ENCODE data around the gene SPRY2. TPM values are rescaled to one million over a fixed set of nuclear protein-coding genes. Genes with fewer than 3 reads are reported as not detected.

The SPRY2 gene
- total and polyA plus RNA-seq, 7 experiments from 2014 or later, result 0.13 to 1.2 (median 0.16) TPM; not detected in 4

DNA sequence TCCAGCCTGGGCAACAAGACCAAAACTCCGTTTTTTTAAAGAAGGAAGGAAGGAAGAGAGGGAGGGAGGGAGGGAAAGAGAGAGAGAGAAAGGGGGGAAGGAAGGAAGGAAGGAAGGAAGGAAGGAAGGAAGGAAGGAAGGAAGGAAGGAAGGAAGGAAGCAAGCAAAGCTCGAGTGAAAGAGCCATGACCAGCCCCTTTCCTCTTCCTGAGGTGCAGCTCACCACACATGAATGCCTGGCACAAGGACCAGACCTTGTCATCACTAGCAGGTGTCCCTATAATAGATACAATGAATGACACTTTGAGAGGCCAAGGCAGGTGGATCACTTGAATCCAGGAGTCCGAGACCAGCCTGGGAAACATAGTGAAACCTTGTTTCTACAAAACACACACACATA, 31.0 kb downstream of the SPRY2 start:
- H3K27me3 Mint-ChIP-seq, result no peaks in the 10 kb centered on the region
- no peak overlapping the region for H3K27ac ChIP-seq (ENCODE audit: low read depth, low read length)
- H3K4me3 Mint-ChIP-seq, result no peak overlapping the region
- POLR2A ChIA-PET, result no interaction called here
- no peak for ATAC-seq
- no peaks in the 10 kb centered on the region for H3K4me1 ChIP-seq (ENCODE audit: control insufficient read depth in 2 of 2, insufficient read depth in 2 of 2, low read length in 2 of 2)
- H3K9me3 Mint-ChIP-seq, result no peaks in the 10 kb centered on the region
- H3K9me3 ChIP-seq (ENCODE audit: control insufficient read depth in 2 of 3, low read length in 3 of 3), result no peaks in the 10 kb centered on the region
- H3K27ac Mint-ChIP-seq, result no peak overlapping the region
- CTCF ChIA-PET, result no interaction called here
- DNase-seq, result no peak
- H3K36me3 ChIP-seq (ENCODE audit: control insufficient read depth in 2 of 3, insufficient read depth in 3 of 3, low read length in 3 of 3), result no peaks in the 10 kb centered on the region
- H3K36me3 Mint-ChIP-seq, result no peaks in the 10 kb centered on the region
- H3K4me1 Mint-ChIP-seq, result peaks cover 0 to 1% (median 0%) of the 10 kb centered on the region in 7 donors
- H3K27me3 ChIP-seq (ENCODE audit: control insufficient read depth in 2 of 2, insufficient read depth in 2 of 2, low read length in 2 of 2), result no peaks in the 10 kb centered on the region
- no peak overlapping the region for H3K4me3 ChIP-seq (ENCODE audit: low read length)
- intact Hi-C loops (cut with micrococcal nuclease), result no loop called here

DNA sequence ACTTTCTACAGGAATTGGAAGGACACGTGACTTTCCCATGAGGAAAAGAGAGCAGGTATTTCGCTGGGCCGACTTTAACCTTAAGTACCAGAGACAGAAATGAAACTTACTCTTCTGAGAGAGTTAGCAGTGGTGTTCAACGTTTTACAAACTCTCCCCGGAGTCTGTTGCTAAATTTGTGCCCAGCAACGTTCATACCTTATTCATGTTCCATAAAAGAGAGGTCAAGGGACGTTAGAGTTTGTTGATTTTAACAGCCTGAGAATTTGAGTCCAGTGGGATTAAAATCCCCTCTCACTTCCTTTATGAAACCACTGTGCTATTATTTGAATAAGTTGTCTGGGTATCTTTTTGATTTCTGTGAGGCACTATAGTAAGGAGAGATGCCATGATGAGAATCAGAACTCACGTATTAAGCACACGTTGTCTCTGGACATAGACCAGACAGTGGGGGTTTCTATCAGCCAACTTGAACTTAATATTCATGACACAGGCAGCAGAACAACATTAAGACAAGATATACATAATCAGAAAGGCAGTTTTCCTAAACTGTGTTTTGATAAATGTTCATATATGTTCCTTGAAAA, 33.4 kb downstream of the SPRY2 start:
- Mint-ChIP-seq H3K4me3 (no peak overlapping the region), H3K4me1 (peaks cover 0 to 1% (median 0%) of the 10 kb centered on the region in 7 donors), H3K27me3 (no peaks in the 10 kb centered on the region), H3K9me3 (peaks cover 0 to 5% (median 0%) of the 10 kb centered on the region in 11 donors), H3K36me3 (no peaks in the 10 kb centered on the region), H3K27ac (no peak overlapping the region)
- H3K9me3 ChIP-seq (ENCODE audit: control insufficient read depth in 2 of 3, low read length in 3 of 3), result no peaks in the 10 kb centered on the region
- no peak overlapping the region for H3K4me3 ChIP-seq (ENCODE audit: low read length)
- H3K27ac ChIP-seq (ENCODE audit: low read depth, low read length), result no peak overlapping the region
- no peaks in the 10 kb centered on the region for H3K4me1 ChIP-seq (ENCODE audit: control insufficient read depth in 2 of 2, insufficient read depth in 2 of 2, low read length in 2 of 2)
- ATAC-seq (no peak), DNase-seq (no peak)
- ChIA-PET POLR2A (no interaction called here), CTCF (no interaction called here)
- no peaks in the 10 kb centered on the region for H3K27me3 ChIP-seq (ENCODE audit: control insufficient read depth in 2 of 2, insufficient read depth in 2 of 2, low read length in 2 of 2)
- H3K36me3 ChIP-seq (ENCODE audit: control insufficient read depth in 2 of 3, insufficient read depth in 3 of 3, low read length in 3 of 3), result no peaks in the 10 kb centered on the region
- intact Hi-C loops (cut with micrococcal nuclease), result no loop called here

DNA sequence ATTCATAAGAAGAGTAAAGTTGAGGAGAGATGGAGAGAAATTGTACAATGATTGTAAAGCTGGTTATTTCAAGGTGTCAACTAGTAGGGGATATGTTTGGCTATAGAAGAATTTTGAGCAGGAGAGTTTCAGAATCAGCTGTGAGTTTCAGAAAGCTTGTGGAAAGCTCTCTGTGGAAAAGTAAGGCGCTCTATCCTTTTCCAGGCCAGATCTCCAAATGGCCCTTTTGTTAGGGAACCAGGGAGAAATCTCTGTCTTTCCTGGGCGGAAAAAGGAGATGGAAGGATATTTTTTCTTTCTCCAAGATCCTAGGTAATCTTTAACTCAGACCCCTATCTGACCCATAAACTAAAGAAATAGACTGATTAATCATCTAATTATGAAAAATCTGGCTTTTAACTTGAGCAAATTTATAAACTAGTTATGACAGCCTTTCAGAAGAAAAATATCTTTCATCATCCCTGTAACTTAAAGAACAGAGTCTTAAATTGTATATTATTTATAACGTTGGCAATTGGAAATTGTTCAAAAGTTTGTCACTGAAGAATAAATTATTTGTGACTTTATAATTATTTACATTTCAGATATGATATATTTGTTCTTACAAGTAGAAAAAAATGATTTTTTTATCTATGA, 34.5 kb downstream of the SPRY2 start:
- H3K27ac ChIP-seq (ENCODE audit: low read depth, low read length), result no peak overlapping the region
- H3K9me3 Mint-ChIP-seq, result peaks cover 0 to 5% (median 0%) of the 10 kb centered on the region in 11 donors
- no peaks in the 10 kb centered on the region for H3K9me3 ChIP-seq (ENCODE audit: control insufficient read depth in 2 of 3, low read length in 3 of 3)
- H3K4me3 ChIP-seq (ENCODE audit: low read length), result no peak overlapping the region
- no peaks in the 10 kb centered on the region for H3K36me3 Mint-ChIP-seq
- H3K27me3 Mint-ChIP-seq, result no peaks in the 10 kb centered on the region
- intact Hi-C loops (cut with micrococcal nuclease), result no loop called here
- ATAC-seq (no peak), DNase-seq (no peak)
- no peaks in the 10 kb centered on the region for H3K4me1 Mint-ChIP-seq
- ChIA-PET CTCF (no interaction called here), POLR2A (no interaction called here)
- H3K27ac Mint-ChIP-seq, result no peak overlapping the region
- H3K4me3 Mint-ChIP-seq, result no peak overlapping the region
- H3K4me1 ChIP-seq (ENCODE audit: control insufficient read depth in 2 of 2, insufficient read depth in 2 of 2, low read length in 2 of 2), result no peaks in the 10 kb centered on the region
- no peaks in the 10 kb centered on the region for H3K27me3 ChIP-seq (ENCODE audit: control insufficient read depth in 2 of 2, insufficient read depth in 2 of 2, low read length in 2 of 2)
- H3K36me3 ChIP-seq (ENCODE audit: control insufficient read depth in 2 of 3, insufficient read depth in 3 of 3, low read length in 3 of 3), result no peaks in the 10 kb centered on the region

DNA sequence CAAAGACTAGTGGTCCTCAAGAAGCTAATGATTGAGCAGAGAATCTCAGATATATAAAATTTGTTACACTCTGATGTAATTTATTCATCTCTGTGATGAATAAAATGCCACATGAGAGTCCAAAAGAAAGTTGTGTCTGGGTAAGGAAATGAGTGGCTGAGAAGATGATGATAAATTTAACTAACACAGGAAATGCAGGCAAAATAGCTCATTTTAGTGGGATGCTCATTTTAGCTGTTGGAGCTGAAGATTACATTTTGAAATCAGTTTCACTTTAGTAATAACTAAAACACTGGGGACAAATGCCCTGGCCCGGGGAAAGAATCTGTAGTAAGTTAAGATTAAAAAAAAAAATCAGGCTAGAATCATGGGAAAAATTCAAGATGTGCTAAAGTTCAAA, 35.2 kb downstream of the SPRY2 start:
- no peaks in the 10 kb centered on the region for H3K27me3 ChIP-seq (ENCODE audit: control insufficient read depth in 2 of 2, insufficient read depth in 2 of 2, low read length in 2 of 2)
- no peak overlapping the region for H3K27ac ChIP-seq (ENCODE audit: low read depth, low read length)
- Mint-ChIP-seq H3K27me3 (no peaks in the 10 kb centered on the region), H3K4me1 (no peaks in the 10 kb centered on the region), H3K4me3 (no peak overlapping the region), H3K9me3 (peaks cover 0 to 5% (median 0%) of the 10 kb centered on the region in 11 donors), H3K27ac (no peak overlapping the region), H3K36me3 (no peaks in the 10 kb centered on the region)
- DNase-seq (no peak), ATAC-seq (no peak)
- ChIA-PET CTCF (no interaction called here), POLR2A (no interaction called here)
- H3K36me3 ChIP-seq (ENCODE audit: control insufficient read depth in 2 of 3, insufficient read depth in 3 of 3, low read length in 3 of 3), result no peaks in the 10 kb centered on the region
- H3K9me3 ChIP-seq (ENCODE audit: control insufficient read depth in 2 of 3, low read length in 3 of 3), result no peaks in the 10 kb centered on the region
- no peak overlapping the region for H3K4me3 ChIP-seq (ENCODE audit: low read length)
- intact Hi-C loops (cut with micrococcal nuclease), result no loop called here
- no peaks in the 10 kb centered on the region for H3K4me1 ChIP-seq (ENCODE audit: control insufficient read depth in 2 of 2, insufficient read depth in 2 of 2, low read length in 2 of 2)

DNA sequence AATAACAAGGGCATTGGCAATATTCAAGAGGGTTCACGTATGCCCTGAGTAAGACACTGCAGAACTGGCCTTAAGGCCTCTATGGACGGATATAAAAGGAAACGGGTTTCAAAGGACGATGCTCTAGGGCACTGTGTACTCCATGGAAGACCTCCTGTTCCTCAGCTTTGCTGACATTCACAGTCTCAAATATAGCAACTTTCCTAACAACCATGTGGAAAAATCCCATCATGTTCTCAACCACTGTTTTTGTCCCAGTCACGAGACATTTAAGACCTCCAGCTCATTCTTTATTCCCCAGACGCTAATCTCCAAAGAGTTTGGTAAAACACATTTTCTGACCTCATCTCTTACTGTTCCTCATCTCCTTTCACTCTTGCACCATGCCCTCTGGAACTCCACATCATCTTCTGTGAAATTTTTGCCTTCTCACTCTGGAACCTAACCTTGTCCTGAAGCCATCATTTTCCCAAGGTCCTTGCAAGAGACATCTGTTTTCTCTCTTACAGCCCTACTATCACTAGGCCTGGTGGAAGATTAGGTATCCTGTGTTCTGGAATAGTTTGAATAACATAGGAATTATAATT, 37.6 kb downstream of the SPRY2 start:
- no peaks in the 10 kb centered on the region for H3K36me3 Mint-ChIP-seq
- ATAC-seq, result no peak
- Histone ChIP-seq H3K4me3 (ENCODE audit: low read length) (no peak overlapping the region), H3K9me3 (ENCODE audit: control insufficient read depth in 2 of 3, low read length in 3 of 3) (no peaks in the 10 kb centered on the region), H3K36me3 (ENCODE audit: control insufficient read depth in 2 of 3, insufficient read depth in 3 of 3, low read length in 3 of 3) (no peaks in the 10 kb centered on the region), H3K4me1 (ENCODE audit: control insufficient read depth in 2 of 2, insufficient read depth in 2 of 2, low read length in 2 of 2) (no peaks in the 10 kb centered on the region), H3K27me3 (ENCODE audit: control insufficient read depth in 2 of 2, insufficient read depth in 2 of 2, low read length in 2 of 2) (no peaks in the 10 kb centered on the region), H3K27ac (ENCODE audit: low read depth, low read length) (no peak overlapping the region)
- H3K27ac Mint-ChIP-seq, result no peak overlapping the region
- no peak overlapping the region for H3K4me3 Mint-ChIP-seq
- CTCF ChIA-PET, result no interaction called here
- intact Hi-C loops (cut with micrococcal nuclease), result no loop called here
- POLR2A ChIA-PET, result no interaction called here
- no peaks in the 10 kb centered on the region for H3K27me3 Mint-ChIP-seq
- DNase-seq, result no peak
- H3K4me1 Mint-ChIP-seq, result no peaks in the 10 kb centered on the region
- H3K9me3 Mint-ChIP-seq, result peaks cover 0 to 5% (median 0%) of the 10 kb centered on the region in 11 donors

DNA sequence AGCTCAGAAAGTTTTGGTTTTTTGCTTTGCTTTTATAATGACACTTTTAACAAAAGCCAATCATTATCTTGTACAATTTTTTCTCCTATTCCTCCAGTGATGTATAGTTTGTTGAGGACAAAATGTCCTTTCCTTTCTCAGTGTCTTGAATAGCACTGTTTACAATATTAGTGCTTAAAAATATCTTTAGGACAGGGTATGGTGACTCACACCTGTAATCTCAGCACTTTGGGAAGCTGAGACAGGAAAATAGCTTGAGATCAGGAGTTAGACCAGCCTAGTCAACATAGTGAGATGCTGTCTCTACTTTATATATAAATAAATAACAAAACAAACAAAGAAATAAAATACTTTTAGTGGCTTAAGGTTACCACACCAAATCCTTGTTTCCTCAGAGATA, 41.9 kb downstream of the SPRY2 start:
- Mint-ChIP-seq H3K36me3 (no peaks in the 10 kb centered on the region), H3K9me3 (peaks cover 0 to 5% (median 0%) of the 10 kb centered on the region in 11 donors), H3K4me3 (no peak overlapping the region), H3K27ac (no peak overlapping the region), H3K27me3 (no peaks in the 10 kb centered on the region), H3K4me1 (no peaks in the 10 kb centered on the region)
- H3K4me1 ChIP-seq (ENCODE audit: control insufficient read depth in 2 of 2, insufficient read depth in 2 of 2, low read length in 2 of 2), result no peaks in the 10 kb centered on the region
- ChIA-PET CTCF (no interaction called here), POLR2A (no interaction called here)
- ATAC-seq (no peak), DNase-seq (no peak)
- H3K36me3 ChIP-seq (ENCODE audit: control insufficient read depth in 2 of 3, insufficient read depth in 3 of 3, low read length in 3 of 3), result no peaks in the 10 kb centered on the region
- H3K27ac ChIP-seq (ENCODE audit: low read depth, low read length), result no peak overlapping the region
- H3K4me3 ChIP-seq (ENCODE audit: low read length), result no peak overlapping the region
- no peaks in the 10 kb centered on the region for H3K9me3 ChIP-seq (ENCODE audit: control insufficient read depth in 2 of 3, low read length in 3 of 3)
- H3K27me3 ChIP-seq (ENCODE audit: control insufficient read depth in 2 of 2, insufficient read depth in 2 of 2, low read length in 2 of 2), result no peaks in the 10 kb centered on the region
- intact Hi-C loops (cut with micrococcal nuclease), result no loop called here

DNA sequence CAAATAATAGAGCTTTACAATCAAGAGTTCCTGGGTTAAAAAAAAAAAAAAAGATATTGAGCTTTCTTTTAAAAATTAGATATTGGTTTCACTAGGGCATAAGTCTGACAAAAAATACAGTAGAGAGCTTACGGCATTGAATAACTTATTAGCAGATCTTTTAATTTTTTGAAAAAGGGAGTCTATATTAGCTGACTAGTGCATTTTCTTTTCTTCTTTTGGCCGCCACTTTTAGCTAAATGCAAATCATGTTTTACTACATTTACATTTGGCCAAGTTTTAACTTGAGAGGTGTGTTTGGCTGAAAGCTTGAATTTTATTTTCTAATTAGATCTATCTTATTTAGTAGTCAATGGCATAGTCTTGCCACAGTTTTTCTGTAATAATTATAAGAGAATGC, 43.4 kb downstream of the SPRY2 start:
- Mint-ChIP-seq H3K27ac (no peak overlapping the region), H3K27me3 (no peaks in the 10 kb centered on the region), H3K36me3 (no peaks in the 10 kb centered on the region), H3K4me3 (no peak overlapping the region), H3K9me3 (peaks cover 0 to 3% (median 0%) of the 10 kb centered on the region in 11 donors), H3K4me1 (no peaks in the 10 kb centered on the region)
- Histone ChIP-seq H3K36me3 (ENCODE audit: control insufficient read depth in 2 of 3, insufficient read depth in 3 of 3, low read length in 3 of 3) (no peaks in the 10 kb centered on the region), H3K27me3 (ENCODE audit: control insufficient read depth in 2 of 2, insufficient read depth in 2 of 2, low read length in 2 of 2) (no peaks in the 10 kb centered on the region), H3K27ac (ENCODE audit: low read depth, low read length) (no peak overlapping the region), H3K4me3 (ENCODE audit: low read length) (no peak overlapping the region), H3K9me3 (ENCODE audit: control insufficient read depth in 2 of 3, low read length in 3 of 3) (no peaks in the 10 kb centered on the region), H3K4me1 (ENCODE audit: control insufficient read depth in 2 of 2, insufficient read depth in 2 of 2, low read length in 2 of 2) (no peaks in the 10 kb centered on the region)
- intact Hi-C loops (cut with micrococcal nuclease), result no loop called here
- ATAC-seq (no peak), DNase-seq (no peak)
- POLR2A ChIA-PET, result no interaction called here
- CTCF ChIA-PET, result interaction anchor here (0.7 kb wide), 1 partner anchor 881 kb away, joined by 4 read pairs; no protein-coding TSS in a partner anchor

Data from naive thymus-derived CD4-positive, alpha-beta T cell (primary cell).